ENCODE results near the gene CCR2.

GRCh38 chr3:46399098-46399497 lies 45.2 kb downstream of the CCR2 start:
- TF ChIP-seq CTCF (conservative IDR thresholded peaks at IDR 0.05) (no peak), ZFX (IDR thresholded peaks at IDR 0.05) (no peak)
